Transverse colon (tissue), 4 donors: ENCODE data around the gene RC3H1. TPM values are rescaled to one million over a fixed set of nuclear protein-coding genes. Genes with fewer than 3 reads are reported as not detected.

ENCODE experiments used
- DNase-seq: peaks from one replicate; pipeline ENCODE4 v3.0.0-alpha.2; 2019
- H3K27ac ChIP-seq, 4 donors: fragments of 200-600 bp; sonication (generic); 2 replicates each; pipeline ENCODE4 v1.5.1; 2016 to 2018; ENCODE audit warnings: inconsistent platforms in 4 of 4
- H3K27me3 ChIP-seq: fragments of 200-600 bp; sonication (generic); 2 replicates; pipeline ENCODE4 v1.5.1; 2017; ENCODE audit warnings: inconsistent platforms
- H3K36me3 ChIP-seq, 4 donors: fragments of 200-600 bp; sonication (generic); 2 replicates each; pipeline ENCODE4 v1.5.1; 2017 to 2019; ENCODE audit warnings: inconsistent platforms in 4 of 4
- H3K4me1 ChIP-seq, 4 donors: fragments of 200-600 bp; sonication (generic); 2 replicates each; pipeline ENCODE4 v1.5.1; 2017 to 2020; ENCODE audit warnings: inconsistent platforms in 4 of 4
- H3K4me3 ChIP-seq, 4 donors: fragments of 200-600 bp; sonication (generic); 1 replicate in 1 of 4; 2 replicates in 3 of 4; pipeline versions ENCODE4 v1.5.1 to v1.6.1; 2017 to 2019; ENCODE audit warnings: inconsistent platforms in 4 of 4
- H3K9me3 ChIP-seq, 2 donors: fragments of 200-600 bp; sonication (generic); 2 replicates each; pipeline ENCODE4 v1.5.1; 2017 to 2019; ENCODE audit warnings: inconsistent platforms in 2 of 2
- CTCF ChIP-seq, 5 experiments: fragments of 200-600 bp in 3 of 5; fragments of 450-650 bp in 2 of 5; sonication (generic) in 3 of 5; IDR thresholded peaks; 1 replicate in 2 of 5; 2 replicates in 3 of 5; pipeline ENCODE4 v1.5.1; 2016 to 2017; ENCODE audit warnings: antibody characterized with exemption in 5 of 5, inconsistent platforms in 3 of 5, mild to moderate bottlenecking in 2 of 5, moderate library complexity in 1 of 5
- EP300 ChIP-seq: sonication (generic); formaldehyde crosslinking; IDR thresholded peaks from one replicate; pipeline ENCODE4 v1.6.1; 2017; ENCODE audit warnings: antibody characterized with exemption, low read depth
- POLR2A ChIP-seq: fragments of 450-650 bp; IDR thresholded peaks from one replicate; pipeline ENCODE4 v1.6.1; 2016; ENCODE audit warnings: antibody characterized with exemption, mild to moderate bottlenecking, moderate library complexity
- POLR2AphosphoS5 ChIP-seq, 3 donors: sonication (generic); formaldehyde crosslinking; IDR thresholded peaks; one replicate each; pipeline ENCODE4 v1.6.1; 2016; ENCODE audit warnings: antibody characterized with exemption in 3 of 3
- WGBS, 2 donors: methylation state at CpG; one replicate each; pipeline ENCODE4 v1.1.5; 2018; ENCODE audit warnings: low coverage in 1 of 2; 5-methylcytosine and 5-hydroxymethylcytosine counted together
- in situ Hi-C, 4 donors: fragments of 200-750 bp; cut with MboI; loops; one replicate each; pipeline versions ENCODE4 v1.15.0 to v1.15.1; 2017; ENCODE audit warnings: low sequenced_read_pairs in 3 of 4, low pct_ligation_motif_present in 1 of 4, low pct_unique_long_range_greater_than_20kb in 1 of 4
- intact Hi-C: fragments of 100-400 bp; cut with DNase I; formaldehyde crosslinking; loops from one replicate; pipeline ENCODE4 v1.15.1; 2023; ENCODE audit warnings: low total_unique reads
- total RNA-seq, 4 donors: library from RNA; depleted of rRNA; stranded (reverse); fragments of >200 nt; gene quantifications; one replicate each; pipeline ENCODE4 v1.1.0, GENCODE V29; 2016

Gene RC3H1
- total RNA-seq, 4 donors from 2014 or later: 17.9 to 37.9 (median 33.1) TPM

- Histone ChIP-seq H3K4me1 (peaks cover 8 to 47% (median 22%) of the 10 kb centered on the region in 4 donors), H3K27me3 (no peaks in the 10 kb centered on the region), H3K36me3 (no peaks in the 10 kb centered on the region), H3K4me3 (no peak overlapping the region), H3K9me3 (no peaks in the 10 kb centered on the region), H3K27ac (no peak overlapping the region)
- 32 to 50% methylated on average over 2 of the region's 2 CpGs for WGBS, 2 donors
- in situ Hi-C loops (loop anchor here in 1 of 4 donors (25.0 kb wide), 1 partner anchor 207 kb away; no protein-coding TSS in a partner anchor), intact Hi-C loops (no loop called here)
- DNase-seq: no peak
- TF ChIP-seq POLR2A: no peak
- no peak for TF ChIP-seq POLR2AphosphoS5 (IDR thresholded peaks at IDR 0.05)
- TF ChIP-seq EP300: no peak
- TF ChIP-seq CTCF (IDR thresholded peaks at IDR 0.05): no peak
Measured at GRCh38 chr1:174005032-174005431, 17.1 kb downstream of the RC3H1 start.

GRCh38 chr1:174003867-174004266, 18.3 kb downstream of the RC3H1 start:
- in situ Hi-C loops (loop anchor here in 1 of 4 donors (25.0 kb wide), 1 partner anchor 208 kb away; no protein-coding TSS in a partner anchor), intact Hi-C loops (no loop called here)
- no peaks in the 10 kb centered on the region for H3K36me3 ChIP-seq
- H3K27me3 ChIP-seq: no peaks in the 10 kb centered on the region
- no peak overlapping the region for H3K4me3 ChIP-seq
- WGBS, 2 donors: 96 to 98% methylated on average over 4 of the region's 4 CpGs
- no peaks in the 10 kb centered on the region for H3K9me3 ChIP-seq
- TF ChIP-seq CTCF (IDR thresholded peaks at IDR 0.05) (no peak), EP300 (no peak), POLR2A (no peak), POLR2AphosphoS5 (IDR thresholded peaks at IDR 0.05) (no peak)
- no peak for DNase-seq
- peaks cover 8 to 38% (median 18%) of the 10 kb centered on the region in 4 donors for H3K4me1 ChIP-seq
- H3K27ac ChIP-seq: no peak overlapping the region

- Histone ChIP-seq H3K9me3 (no peaks in the 10 kb centered on the region), H3K4me3 (no peak overlapping the region), H3K4me1 (peaks cover 7 to 46% (median 22%) of the 10 kb centered on the region in 4 donors), H3K36me3 (no peaks in the 10 kb centered on the region), H3K27ac (no peak overlapping the region), H3K27me3 (no peaks in the 10 kb centered on the region)
- intact Hi-C loops: no loop called here
- 83 to 87% methylated on average over 3 of the region's 3 CpGs for WGBS, 2 donors
- DNase-seq: no peak
- TF ChIP-seq CTCF (IDR thresholded peaks at IDR 0.05) (no peak), POLR2A (no peak), POLR2AphosphoS5 (IDR thresholded peaks at IDR 0.05) (no peak), EP300 (no peak)
- in situ Hi-C loops: loop anchor here in 1 of 4 donors (25.0 kb wide), 1 partner anchor 211 kb away; no protein-coding TSS in a partner anchor
Measured at GRCh38 chr1:174001573-174001972, 20.6 kb downstream of the RC3H1 start.

- in situ Hi-C loops: loop anchor here in 1 of 4 donors (25.0 kb wide), 1 partner anchor 212 kb away; no protein-coding TSS in a partner anchor
- H3K36me3 ChIP-seq: no peaks in the 10 kb centered on the region
- DNase-seq: no peak
- no peak overlapping the region for H3K4me3 ChIP-seq
- no peaks in the 10 kb centered on the region for H3K27me3 ChIP-seq
- no peak overlapping the region for H3K27ac ChIP-seq
- peaks cover 5 to 39% (median 17%) of the 10 kb centered on the region in 4 donors for H3K4me1 ChIP-seq
- 54 to 73% methylated on average over 2 to 3 of the region's 3 CpGs for WGBS, 2 donors
- intact Hi-C loops: no loop called here
- no peak for TF ChIP-seq POLR2A
- no peak for TF ChIP-seq CTCF (IDR thresholded peaks at IDR 0.05)
- no peak for TF ChIP-seq POLR2AphosphoS5 (IDR thresholded peaks at IDR 0.05)
- no peak for TF ChIP-seq EP300
- no peaks in the 10 kb centered on the region for H3K9me3 ChIP-seq
Measured at GRCh38 chr1:174000371-174000770, 21.8 kb downstream of the RC3H1 start.
